ENCODE data around the gene GNG8.

DNA sequence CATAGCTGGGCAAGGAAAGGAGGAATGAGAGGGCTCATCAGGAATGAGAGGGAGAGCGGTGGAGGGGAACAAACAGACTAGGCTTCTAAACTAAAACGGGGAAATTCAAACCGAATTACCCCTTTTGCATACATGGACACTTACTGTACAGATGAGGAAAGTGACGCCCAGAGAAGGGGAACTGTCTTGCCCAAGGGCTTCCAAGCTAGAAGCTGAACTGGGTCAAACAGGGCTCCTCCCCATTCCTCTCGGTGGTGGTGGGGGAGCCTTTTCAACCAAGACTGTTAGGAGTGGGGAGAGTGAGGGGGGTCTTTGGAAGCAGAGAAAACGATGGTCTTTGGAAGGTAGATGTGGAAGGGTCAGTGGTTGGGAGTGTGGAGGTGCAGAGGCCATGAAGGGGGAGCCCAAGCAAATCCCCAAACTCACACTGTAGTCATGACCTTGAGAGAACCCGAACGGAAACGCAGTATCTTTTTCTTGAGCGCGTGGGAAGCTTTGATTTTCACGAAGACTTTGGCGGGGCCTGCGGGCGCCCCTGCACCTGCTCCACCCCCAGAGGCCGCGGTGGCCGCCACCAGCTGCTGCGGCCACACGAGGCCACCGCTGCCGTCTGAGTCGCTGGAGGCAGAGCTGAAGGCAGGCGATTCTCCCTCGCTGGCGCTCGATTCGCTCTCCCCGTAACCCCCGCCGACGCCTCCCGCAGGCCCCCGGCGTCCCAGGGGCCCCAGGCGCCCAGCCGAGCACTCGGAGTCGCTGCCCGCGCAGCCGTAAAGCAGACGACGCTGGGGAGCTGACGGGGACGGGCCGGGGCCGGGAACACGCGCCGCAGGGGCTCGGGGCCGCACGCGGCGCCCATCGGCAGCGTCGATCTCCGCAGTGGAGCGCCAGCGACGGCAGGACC lies 12.3 kb upstream of the GNG8 start:
- TF ChIP-seq, protein P1, sequence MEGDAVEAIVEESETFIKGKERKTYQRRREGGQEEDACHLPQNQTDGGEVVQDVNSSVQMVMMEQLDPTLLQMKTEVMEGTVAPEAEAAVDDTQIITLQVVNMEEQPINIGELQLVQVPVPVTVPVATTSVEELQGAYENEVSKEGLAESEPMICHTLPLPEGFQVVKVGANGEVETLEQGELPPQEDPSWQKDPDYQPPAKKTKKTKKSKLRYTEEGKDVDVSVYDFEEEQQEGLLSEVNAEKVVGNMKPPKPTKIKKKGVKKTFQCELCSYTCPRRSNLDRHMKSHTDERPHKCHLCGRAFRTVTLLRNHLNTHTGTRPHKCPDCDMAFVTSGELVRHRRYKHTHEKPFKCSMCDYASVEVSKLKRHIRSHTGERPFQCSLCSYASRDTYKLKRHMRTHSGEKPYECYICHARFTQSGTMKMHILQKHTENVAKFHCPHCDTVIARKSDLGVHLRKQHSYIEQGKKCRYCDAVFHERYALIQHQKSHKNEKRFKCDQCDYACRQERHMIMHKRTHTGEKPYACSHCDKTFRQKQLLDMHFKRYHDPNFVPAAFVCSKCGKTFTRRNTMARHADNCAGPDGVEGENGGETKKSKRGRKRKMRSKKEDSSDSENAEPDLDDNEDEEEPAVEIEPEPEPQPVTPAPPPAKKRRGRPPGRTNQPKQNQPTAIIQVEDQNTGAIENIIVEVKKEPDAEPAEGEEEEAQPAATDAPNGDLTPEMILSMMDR (IDR thresholded peaks at IDR 0.05) = no peak
- TF ChIP-seq POLR2AphosphoS5 (IDR thresholded peaks at IDR 0.05) = no peak
